H1 (cell line): ENCODE data around the gene LHPP. TPM values are rescaled to one million over a fixed set of nuclear protein-coding genes. Genes with fewer than 3 reads are reported as not detected.

Experiments used
- CTCF ChIA-PET: fragments of 300-600 bp; sonication (Branson Sonifier 250); formaldehyde crosslinking; loops from one replicate; lab custom pipeline; 2021; ENCODE audit not compliant: partially characterized antibody; lab: Charles Lee
- POLR2A ChIA-PET: fragments of 300-600 bp; sonication (Branson Sonifier 250); formaldehyde crosslinking; loops from one replicate; lab custom pipeline; 2021; ENCODE audit warnings: inconsistent platforms; ENCODE audit not compliant: partially characterized antibody; lab: Charles Lee
- DNase-seq, 2 experiments: peaks; one replicate each; pipeline versions ENCODE4 v3.0.0 to v3.0.0-alpha.2; 2010 to 2022; ENCODE audit warnings: low spot score in 2 of 2, low read depth in 1 of 2, mixed read lengths in 1 of 2
- FAIRE-seq: peaks from 2 replicates; lab custom pipeline; 2011; peaks lifted over from hg19 to GRCh38; lab: Jason Lieb, UNC
- H2AFZ ChIP-seq: 2 replicates; pipeline ENCODE4 v1.8.1; 2012; ENCODE audit warnings: low read length, inconsistent platforms
- H2AK5ac ChIP-seq: 2 replicates; pipeline ENCODE4 v1.6.1; 2013; ENCODE audit warnings: low read depth, low read length
- H2BK120ac ChIP-seq: replicated peaks from 2 replicates; pipeline ENCODE3; 2013; ENCODE audit warnings: low read depth, low read length, inconsistent platforms
- H2BK12ac ChIP-seq: 2 replicates; pipeline ENCODE4 v1.6.1; 2013; ENCODE audit warnings: low read depth, low read length
- H2BK15ac ChIP-seq: 2 replicates; pipeline ENCODE4 v1.6.1; 2013; ENCODE audit warnings: low read length
- H2BK20ac ChIP-seq: 2 replicates; pipeline ENCODE4 v1.6.1; 2013; ENCODE audit warnings: low read length
- H2BK5ac ChIP-seq: 2 replicates; pipeline ENCODE4 v1.6.1; 2013; ENCODE audit warnings: low read depth, low read length
- H3K14ac ChIP-seq: 2 replicates; pipeline ENCODE4 v1.6.1; 2013; ENCODE audit warnings: inconsistent platforms; ENCODE audit not compliant: insufficient read length
- H3K18ac ChIP-seq: 2 replicates; pipeline ENCODE4 v1.6.1; 2013; ENCODE audit warnings: low read length; ENCODE audit errors: extremely low read depth
- H3K23ac ChIP-seq: 2 replicates; pipeline ENCODE4 v1.6.1; 2013; ENCODE audit warnings: inconsistent platforms; ENCODE audit not compliant: insufficient read length
- H3K23me2 ChIP-seq: 2 replicates; pipeline ENCODE4 v1.6.1; 2013; ENCODE audit warnings: low read depth, low read length
- H3K27ac ChIP-seq: 2 replicates; pipeline ENCODE4 v1.6.1; 2011; ENCODE audit warnings: low read depth, low read length, inconsistent platforms
- H3K27me3 ChIP-seq, 4 experiments: replicated peaks in 1 of 4; 1 replicate in 1 of 4; 2 replicates in 3 of 4; pipeline versions ENCODE4 v1.6.1 to v1.8.1; 2011 to 2013; ENCODE audit warnings: low read length in 3 of 4, mild to moderate bottlenecking in 3 of 4, inconsistent platforms in 2 of 4, mixed read lengths in 2 of 4, moderate library complexity in 1 of 4; ENCODE audit not compliant: control insufficient read depth in 3 of 4, insufficient read depth in 3 of 4; ENCODE audit errors: extremely low read depth in 1 of 4
- H3K36me3 ChIP-seq, 4 experiments: 2 replicates each; pipeline versions ENCODE4 v1.6.1 to v1.8.1; 2011 to 2013; ENCODE audit warnings: mild to moderate bottlenecking in 4 of 4, low read length in 3 of 4, moderate library complexity in 2 of 4, control low read depth in 1 of 4, inconsistent platforms in 1 of 4; ENCODE audit not compliant: insufficient read depth in 4 of 4, control insufficient read depth in 2 of 4
- H3K4ac ChIP-seq: replicated peaks from 2 replicates; pipeline ENCODE3; 2013; ENCODE audit warnings: low read length, low read depth, mixed read lengths, inconsistent platforms; ENCODE audit not compliant: insufficient read length
- H3K4me1 ChIP-seq, 4 experiments: replicated peaks in 1 of 4; 1 replicate in 1 of 4; 2 replicates in 3 of 4; pipeline versions ENCODE4 v1.6.1 to v1.8.1; 2011 to 2013; ENCODE audit warnings: low read length in 3 of 4, inconsistent platforms in 2 of 4, mixed read lengths in 1 of 4; ENCODE audit not compliant: insufficient read depth in 4 of 4, control insufficient read depth in 3 of 4
- H3K4me2 ChIP-seq, 2 experiments: 2 replicates each; pipeline versions ENCODE4 v1.6.1 to v1.8.1; 2011 to 2013; ENCODE audit warnings: low read depth in 2 of 2, low read length in 2 of 2, control low read depth in 1 of 2, inconsistent platforms in 1 of 2, mild to moderate bottlenecking in 1 of 2; ENCODE audit not compliant: insufficient read depth in 1 of 2
- H3K4me3 ChIP-seq, 4 experiments: fragments of 200-600, 300-600 bp in 1 of 4; sonication (generic), shearing (Covaris generic), sonication (Bioruptor Twin) in 1 of 4; 2 replicates each; pipeline versions ENCODE4 v1.5.1 to v1.8.1; 2011 to 2016; ENCODE audit warnings: low read length in 4 of 4, low read depth in 3 of 4, control low read depth in 2 of 4, inconsistent platforms in 2 of 4, mild to moderate bottlenecking in 2 of 4, mixed read lengths in 1 of 4, moderate library complexity in 1 of 4; ENCODE audit not compliant: insufficient read depth in 2 of 4; ENCODE audit errors: extremely low read depth in 1 of 4
- H3K56ac ChIP-seq: replicated peaks from 2 replicates; pipeline ENCODE3; 2013; ENCODE audit warnings: low read depth, mild to moderate bottlenecking, mixed read lengths, low read length, inconsistent platforms; ENCODE audit not compliant: insufficient read length
- H3K79me1 ChIP-seq: 2 replicates; pipeline ENCODE4 v1.6.1; 2013; ENCODE audit warnings: low read depth, low read length, control low read depth
- H3K79me2 ChIP-seq, 2 experiments: 2 replicates each; pipeline versions ENCODE4 v1.6.1 to v1.8.1; 2012 to 2013; ENCODE audit warnings: low read length in 2 of 2, mild to moderate bottlenecking in 2 of 2, inconsistent platforms in 1 of 2; ENCODE audit not compliant: insufficient read depth in 2 of 2, control insufficient read depth in 1 of 2
- H3K9ac ChIP-seq, 4 experiments: replicated peaks in 1 of 4; 1 replicate in 1 of 4; 2 replicates in 3 of 4; pipeline versions ENCODE4 v1.6.1 to v1.8.1; 2011 to 2013; ENCODE audit warnings: low read depth in 3 of 4, low read length in 3 of 4, control low read depth in 2 of 4, mild to moderate bottlenecking in 2 of 4, moderate library complexity in 2 of 4, inconsistent platforms in 1 of 4; ENCODE audit errors: extremely low read depth in 1 of 4
- H3K9me3 ChIP-seq, 2 experiments: 2 replicates each; pipeline versions ENCODE4 v1.6.1 to v1.8.1; 2012 to 2013; ENCODE audit warnings: mild to moderate bottlenecking in 2 of 2, moderate library complexity in 2 of 2, control low read depth in 1 of 2, inconsistent platforms in 1 of 2, low read depth in 1 of 2, low read length in 1 of 2, mixed read lengths in 1 of 2; ENCODE audit not compliant: insufficient read depth in 2 of 2
- H4K20me1 ChIP-seq, 2 experiments: replicated peaks in 1 of 2; 2 replicates each; pipeline versions ENCODE3 to v1.8.1; 2011 to 2013; ENCODE audit warnings: inconsistent platforms in 2 of 2, low read length in 2 of 2, mild to moderate bottlenecking in 1 of 2; ENCODE audit not compliant: insufficient read depth in 2 of 2, control insufficient read depth in 1 of 2
- H4K5ac ChIP-seq: 2 replicates; pipeline ENCODE4 v1.6.1; 2013; ENCODE audit warnings: low read length, low read depth, mixed read lengths, inconsistent platforms; ENCODE audit not compliant: insufficient read length
- H4K8ac ChIP-seq: 2 replicates; pipeline ENCODE4 v1.8.0; 2013; ENCODE audit warnings: mild to moderate bottlenecking, moderate library complexity, low read length, inconsistent platforms; ENCODE audit not compliant: insufficient read depth; ENCODE audit errors: extremely low read depth
- H4K91ac ChIP-seq: replicated peaks from 2 replicates; pipeline ENCODE3; 2013; ENCODE audit warnings: low read length, mixed read lengths, inconsistent platforms; ENCODE audit not compliant: insufficient read length
- NANOG ChIP-seq: IDR thresholded peaks from 2 replicates; pipeline ENCODE4 v1.6.1; 2011; ENCODE audit warnings: low read length, low read depth, mild to moderate bottlenecking, inconsistent platforms; ENCODE audit not compliant: insufficient read depth, poor library complexity, severe bottlenecking
- RFX5 ChIP-seq: IDR thresholded peaks from 2 replicates; pipeline ENCODE4 v1.6.1; 2011; ENCODE audit warnings: low read depth, low read length, improper control_type of control experiment, borderline replicate concordance
- RNF2 ChIP-seq: fragments of 200-900, 300-1000 bp; sonication (generic); IDR thresholded peaks from 2 replicates; pipeline ENCODE4 v1.7.1; 2016; ENCODE audit warnings: borderline replicate concordance, low read depth, mild to moderate bottlenecking, antibody characterized with exemption, low read length; ENCODE audit not compliant: poor library complexity, severe bottlenecking; ENCODE audit errors: missing control alignments
- SIX5 ChIP-seq: IDR thresholded peaks from 2 replicates; pipeline ENCODE4 v1.6.1; 2011; ENCODE audit warnings: mild to moderate bottlenecking, low read depth, low read length
- WGBS, 2 experiments: shearing (Covaris generic) in 1 of 2; methylation state at CpG; one replicate each; pipeline versions ENCODE4 v1.1.6 to v1.1.7; 2013 to 2015; ENCODE audit warnings: low lambda C conversion rate in 2 of 2, mixed read lengths in 2 of 2, inconsistent platforms in 1 of 2, low coverage in 1 of 2, missing lambda C conversion rate in 1 of 2; ENCODE audit not compliant: insufficient replicate concordance in 2 of 2, insufficient coverage in 1 of 2, insufficient read length in 1 of 2; ENCODE audit errors: extremely low coverage in 1 of 2, missing lambda C conversion rate in 1 of 2; 5-methylcytosine and 5-hydroxymethylcytosine counted together
- polyA plus RNA-seq, 7 experiments: library from polyadenylated mRNA; depleted of rRNA in 3 of 7; stranded (reverse) in 5 of 7; unstranded in 2 of 7; fragments of >200 nt in 5 of 7; fragments of 200-250 nt in 2 of 7; gene quantifications; 1 replicate in 5 of 7; 2 replicates in 1 of 7; 4 replicates in 1 of 7; pipeline versions ENCODE4 v1.2.1 to v1.2.3, GENCODE V29; 2011 to 2013; ENCODE audit warnings: missing spikeins in 2 of 7, mixed read lengths in 2 of 7
- total RNA-seq: library from RNA; stranded (reverse); fragmentation: NEBNext Ultra II Directional; extraction: Animal tissue kit (Norgen Biotek cat#: 25700); gene quantifications from 2 replicates; pipeline ENCODE4 v1.2.1, GENCODE V29; 2021
- TF ChIP-seq, protein P1 (sequence below): IDR thresholded peaks from 2 replicates; pipeline ENCODE4 v1.6.1; 2011; ENCODE audit warnings: low read length, improper control_type of control experiment

Gene LHPP
- total and polyA plus RNA-seq, 2 of the 8 experiments (the other 6 are each of a cell fraction or from before 2014, with no cell fraction given) = 26.0 to 45.0 TPM

DNA sequence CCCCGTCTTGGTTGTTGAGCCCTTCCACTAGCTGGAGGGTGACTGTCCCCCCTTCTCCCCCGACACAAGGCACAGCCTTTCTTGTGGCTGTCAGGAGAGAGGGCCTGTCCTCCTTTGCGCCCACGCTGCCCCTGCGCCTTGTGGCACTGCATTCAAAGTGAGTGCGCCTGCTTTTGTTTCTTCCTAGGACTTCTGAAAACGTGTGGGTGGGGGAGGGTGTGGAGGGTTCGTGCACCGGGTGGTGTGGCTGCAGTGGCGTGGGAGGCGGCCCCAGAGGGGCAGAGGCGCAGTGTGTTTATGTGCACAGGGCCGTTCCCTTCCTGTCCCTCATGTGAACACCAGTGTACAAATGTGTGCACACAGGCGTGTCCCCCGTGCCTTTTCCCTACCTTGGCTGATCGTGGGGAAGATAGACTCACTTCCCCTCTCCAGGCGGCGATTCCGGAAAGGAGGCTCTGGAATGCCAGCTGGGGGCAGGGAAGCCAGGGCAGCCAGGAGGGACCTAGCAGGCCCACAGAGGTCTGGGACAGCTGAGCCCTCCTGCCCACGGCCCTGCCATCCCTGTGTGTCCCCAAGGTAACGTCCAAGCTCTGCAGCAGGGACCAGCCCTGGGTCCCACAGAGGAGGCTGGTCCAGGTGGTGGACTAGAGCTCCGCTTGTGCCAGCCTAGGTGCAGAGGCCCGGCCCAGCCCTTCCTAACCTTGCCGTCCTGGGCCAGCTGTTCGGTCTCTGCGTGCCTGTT, 88.8 kb downstream of the LHPP start:
- H3K9ac ChIP-seq = no peak overlapping the region
- no peak overlapping the region for H2BK120ac ChIP-seq
- H3K27me3 ChIP-seq = no peaks in the 10 kb centered on the region
- no peak overlapping the region for H2AFZ ChIP-seq
- H4K5ac ChIP-seq = no peak overlapping the region
- H3K18ac ChIP-seq = no peak overlapping the region
- H3K4me1 ChIP-seq = no peaks in the 10 kb centered on the region; a peak in 2 of 7 replicates
- TF ChIP-seq, protein P1, sequence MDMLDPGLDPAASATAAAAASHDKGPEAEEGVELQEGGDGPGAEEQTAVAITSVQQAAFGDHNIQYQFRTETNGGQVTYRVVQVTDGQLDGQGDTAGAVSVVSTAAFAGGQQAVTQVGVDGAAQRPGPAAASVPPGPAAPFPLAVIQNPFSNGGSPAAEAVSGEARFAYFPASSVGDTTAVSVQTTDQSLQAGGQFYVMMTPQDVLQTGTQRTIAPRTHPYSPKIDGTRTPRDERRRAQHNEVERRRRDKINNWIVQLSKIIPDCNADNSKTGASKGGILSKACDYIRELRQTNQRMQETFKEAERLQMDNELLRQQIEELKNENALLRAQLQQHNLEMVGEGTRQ = no peak
- no peak for TF ChIP-seq SIX5
- no peak for TF ChIP-seq RFX5
- no peak for TF ChIP-seq RNF2
- TF ChIP-seq NANOG = no peak
- FAIRE-seq (no peak), DNase-seq (no peak)
- H4K20me1 ChIP-seq = no peaks in the 10 kb centered on the region
- H3K79me1 ChIP-seq = no peaks in the 10 kb centered on the region
- H4K91ac ChIP-seq = no peak overlapping the region
- POLR2A ChIA-PET = no interaction called here
- no peak overlapping the region for H3K14ac ChIP-seq
- H3K23me2 ChIP-seq = no peaks in the 10 kb centered on the region
- H3K56ac ChIP-seq = no peak overlapping the region
- H3K79me2 ChIP-seq = no peaks in the 10 kb centered on the region
- H2AK5ac ChIP-seq = peak overlapping the region; percentile 75; the same call in 1 of the 2 replicates
- 0 out of 2 replicates have a peak overlapping the region, but pooled peaks have one; percentile 72 for H2BK15ac ChIP-seq
- H2BK5ac ChIP-seq = no peak overlapping the region; the same call in 1 of the 2 replicates
- H4K8ac ChIP-seq = no peak overlapping the region
- no peak overlapping the region for H3K23ac ChIP-seq
- H2BK12ac ChIP-seq = no peak overlapping the region
- no peaks in the 10 kb centered on the region for H3K36me3 ChIP-seq
- no peaks in the 10 kb centered on the region for H3K9me3 ChIP-seq
- no peak overlapping the region for H3K4ac ChIP-seq
- H2BK20ac ChIP-seq = no peak overlapping the region
- 92% methylated on average over 21 of the region's 26 CpGs; no CpG with 5 or more reads in 1 of the 2 experiments for WGBS, 2 experiments
- no peak overlapping the region for H3K4me3 ChIP-seq
- no peak overlapping the region for H3K27ac ChIP-seq
- H3K4me2 ChIP-seq = no peak overlapping the region
- CTCF ChIA-PET = interaction anchor here (0.7 to 38.0 kb wide), 7 partner anchors 7 to 191 kb away, joined by 3 to 681 read pairs (median 4); no protein-coding TSS in a partner anchor
